Measurements from ENCODE around the gene CEACAM16.

DNA sequence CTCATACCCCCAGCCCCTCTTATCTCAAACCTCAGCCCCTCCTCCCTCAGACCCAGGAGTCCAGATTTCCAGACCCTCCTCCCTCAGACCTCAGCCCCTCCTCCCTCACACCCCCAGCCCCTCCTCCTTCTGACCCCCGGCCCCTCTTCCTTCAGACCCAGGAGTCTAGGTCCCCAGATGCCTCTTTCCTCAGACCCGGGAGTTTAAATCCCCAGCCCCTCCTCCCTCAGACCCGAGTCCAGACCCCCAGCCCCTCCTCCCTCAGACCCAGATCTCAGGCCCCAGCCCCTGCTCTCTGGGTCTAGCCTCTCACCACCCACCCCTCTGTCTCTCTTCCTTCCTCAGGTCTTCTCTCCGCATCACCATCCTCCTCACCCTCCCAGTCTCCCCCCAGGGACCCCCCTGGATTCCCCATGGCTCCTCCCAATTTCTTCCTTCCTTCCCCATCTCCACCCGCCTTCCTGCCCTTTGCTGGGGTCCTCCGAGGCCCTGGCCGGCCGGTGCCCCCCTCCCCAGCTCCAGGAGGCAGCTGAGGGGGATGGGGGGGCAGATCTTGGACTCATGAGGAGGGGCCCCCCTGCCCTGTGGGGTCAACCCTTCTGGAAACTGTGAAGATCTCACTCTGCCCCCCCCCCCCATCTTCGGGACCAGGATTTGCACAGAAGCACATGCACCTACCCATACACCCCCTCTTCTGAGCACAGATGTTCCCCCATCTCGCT is 60.3 kb downstream of the CEACAM16 start:
- TF ChIP-seq, protein P1, sequence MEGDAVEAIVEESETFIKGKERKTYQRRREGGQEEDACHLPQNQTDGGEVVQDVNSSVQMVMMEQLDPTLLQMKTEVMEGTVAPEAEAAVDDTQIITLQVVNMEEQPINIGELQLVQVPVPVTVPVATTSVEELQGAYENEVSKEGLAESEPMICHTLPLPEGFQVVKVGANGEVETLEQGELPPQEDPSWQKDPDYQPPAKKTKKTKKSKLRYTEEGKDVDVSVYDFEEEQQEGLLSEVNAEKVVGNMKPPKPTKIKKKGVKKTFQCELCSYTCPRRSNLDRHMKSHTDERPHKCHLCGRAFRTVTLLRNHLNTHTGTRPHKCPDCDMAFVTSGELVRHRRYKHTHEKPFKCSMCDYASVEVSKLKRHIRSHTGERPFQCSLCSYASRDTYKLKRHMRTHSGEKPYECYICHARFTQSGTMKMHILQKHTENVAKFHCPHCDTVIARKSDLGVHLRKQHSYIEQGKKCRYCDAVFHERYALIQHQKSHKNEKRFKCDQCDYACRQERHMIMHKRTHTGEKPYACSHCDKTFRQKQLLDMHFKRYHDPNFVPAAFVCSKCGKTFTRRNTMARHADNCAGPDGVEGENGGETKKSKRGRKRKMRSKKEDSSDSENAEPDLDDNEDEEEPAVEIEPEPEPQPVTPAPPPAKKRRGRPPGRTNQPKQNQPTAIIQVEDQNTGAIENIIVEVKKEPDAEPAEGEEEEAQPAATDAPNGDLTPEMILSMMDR (IDR thresholded peaks at IDR 0.05; ENCODE audit: low read depth, low read length), result no peak
- TF ChIP-seq EZH2phosphoT487 (IDR thresholded peaks at IDR 0.05; ENCODE audit: low read depth), result no peak
